ENCODE results near the gene BEND5. TPM values are rescaled to one million over a fixed set of nuclear protein-coding genes. Genes with fewer than 3 reads are reported as not detected.
A peak's percentile ranks its signal among the peaks of the same experiment; 100 is the strongest.

BEND5 gene
- polyA plus RNA-seq, 1 experiment = not detected

GRCh38 chr1:48691429-48692001, 85.2 kb downstream of the BEND5 start:
- TF ChIP-seq, protein P1, sequence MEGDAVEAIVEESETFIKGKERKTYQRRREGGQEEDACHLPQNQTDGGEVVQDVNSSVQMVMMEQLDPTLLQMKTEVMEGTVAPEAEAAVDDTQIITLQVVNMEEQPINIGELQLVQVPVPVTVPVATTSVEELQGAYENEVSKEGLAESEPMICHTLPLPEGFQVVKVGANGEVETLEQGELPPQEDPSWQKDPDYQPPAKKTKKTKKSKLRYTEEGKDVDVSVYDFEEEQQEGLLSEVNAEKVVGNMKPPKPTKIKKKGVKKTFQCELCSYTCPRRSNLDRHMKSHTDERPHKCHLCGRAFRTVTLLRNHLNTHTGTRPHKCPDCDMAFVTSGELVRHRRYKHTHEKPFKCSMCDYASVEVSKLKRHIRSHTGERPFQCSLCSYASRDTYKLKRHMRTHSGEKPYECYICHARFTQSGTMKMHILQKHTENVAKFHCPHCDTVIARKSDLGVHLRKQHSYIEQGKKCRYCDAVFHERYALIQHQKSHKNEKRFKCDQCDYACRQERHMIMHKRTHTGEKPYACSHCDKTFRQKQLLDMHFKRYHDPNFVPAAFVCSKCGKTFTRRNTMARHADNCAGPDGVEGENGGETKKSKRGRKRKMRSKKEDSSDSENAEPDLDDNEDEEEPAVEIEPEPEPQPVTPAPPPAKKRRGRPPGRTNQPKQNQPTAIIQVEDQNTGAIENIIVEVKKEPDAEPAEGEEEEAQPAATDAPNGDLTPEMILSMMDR (IDR thresholded peaks at IDR 0.05; ENCODE audit: insufficient read depth, low read depth, low read length) = no peak
- no peak for DNase-seq (ENCODE audit: low read depth)
- no peaks in the 10 kb centered on the region for H3K27me3 ChIP-seq (ENCODE audit: control insufficient read depth, insufficient read depth, low read length)
- POLR2A ChIA-PET = no interaction called here
- no peak overlapping the region for H3K4me3 ChIP-seq (ENCODE audit: low read depth, low read length)
- no peaks in the 10 kb centered on the region for H3K36me3 ChIP-seq (ENCODE audit: control insufficient read depth, insufficient read depth, low read length)
- CTCF ChIA-PET = interaction anchor here (0.7 to 1.5 kb wide), 4 partner anchors 15 to 126 kb away, joined by 3 to 4 read pairs (median 3); no protein-coding TSS in a partner anchor

GRCh38 chr1:48688102-48688760, 88.5 kb downstream of the BEND5 start:
- POLR2A ChIA-PET = no interaction called here
- DNase-seq (ENCODE audit: low read depth) = no peak
- no peak overlapping the region for H3K4me3 ChIP-seq (ENCODE audit: low read depth, low read length)
- TF ChIP-seq, protein P1 (IDR thresholded peaks at IDR 0.05; ENCODE audit: insufficient read depth, low read depth, low read length) = peak; percentile 27; the same call in 1 of the 2 replicates
- no peaks in the 10 kb centered on the region for H3K36me3 ChIP-seq (ENCODE audit: control insufficient read depth, insufficient read depth, low read length)
- CTCF ChIA-PET = interaction anchor here (0.7 to 3.0 kb wide), 5 partner anchors 8 to 129 kb away, joined by 3 to 10 read pairs (median 5); no protein-coding TSS in a partner anchor
- H3K27me3 ChIP-seq (ENCODE audit: control insufficient read depth, insufficient read depth, low read length) = no peaks in the 10 kb centered on the region

- ChIA-PET CTCF (interaction anchor here (1.0 to 3.0 kb wide), 5 partner anchors 9 to 130 kb away, joined by 3 to 10 read pairs (median 5); no protein-coding TSS in a partner anchor), POLR2A (no interaction called here)
- H3K36me3 ChIP-seq (ENCODE audit: control insufficient read depth, insufficient read depth, low read length) = no peaks in the 10 kb centered on the region
- H3K27me3 ChIP-seq (ENCODE audit: control insufficient read depth, insufficient read depth, low read length) = no peaks in the 10 kb centered on the region
- DNase-seq (ENCODE audit: low read depth) = no peak
- TF ChIP-seq, protein P1 (IDR thresholded peaks at IDR 0.05; ENCODE audit: insufficient read depth, low read depth, low read length) = no peak
- H3K4me3 ChIP-seq (ENCODE audit: low read depth, low read length) = no peak overlapping the region
Measured at GRCh38 chr1:48687282-48688045, 89.2 kb downstream of the BEND5 start.

GRCh38 chr1:48686159-48686558, 90.5 kb downstream of the BEND5 start:
- no peak for DNase-seq (ENCODE audit: low read depth)
- Histone ChIP-seq H3K4me3 (ENCODE audit: low read depth, low read length) (no peak overlapping the region), H3K27me3 (ENCODE audit: control insufficient read depth, insufficient read depth, low read length) (no peaks in the 10 kb centered on the region), H3K36me3 (ENCODE audit: control insufficient read depth, insufficient read depth, low read length) (no peaks in the 10 kb centered on the region)
- ChIA-PET CTCF (interaction anchor here (1.0 to 3.0 kb wide), 2 partner anchors 8 to 12 kb away, joined by 3 to 10 read pairs; no protein-coding TSS in a partner anchor), POLR2A (no interaction called here)
- TF ChIP-seq, protein P1 (IDR thresholded peaks at IDR 0.05; ENCODE audit: insufficient read depth, low read depth, low read length) = no peak

GRCh38 chr1:48684381-48684780, 92.3 kb downstream of the BEND5 start:
- Histone ChIP-seq H3K27me3 (ENCODE audit: control insufficient read depth, insufficient read depth, low read length) (no peaks in the 10 kb centered on the region), H3K36me3 (ENCODE audit: control insufficient read depth, insufficient read depth, low read length) (no peaks in the 10 kb centered on the region), H3K4me3 (ENCODE audit: low read depth, low read length) (no peak overlapping the region)
- no peak for DNase-seq (ENCODE audit: low read depth)
- ChIA-PET CTCF (no interaction called here), POLR2A (no interaction called here)
- TF ChIP-seq, protein P1 (IDR thresholded peaks at IDR 0.05; ENCODE audit: insufficient read depth, low read depth, low read length) = no peak
